Measurements from ENCODE around the gene PSEN1. TPM values are rescaled to one million over a fixed set of nuclear protein-coding genes. Genes with fewer than 3 reads are reported as not detected.

The PSEN1 gene
- total RNA-seq, 1 experiment from 2014 or later: 41.4 TPM

GRCh38 chr14:73234586-73235394, 98.5 kb downstream of the PSEN1 start:
- Histone ChIP-seq H3K9me3 (ENCODE audit: low read length) (no peaks in the 10 kb centered on the region), H4K20me1 (ENCODE audit: low read length) (peaks cover 5% of the 10 kb centered on the region; the same call in 1 of the 2 replicates), H3K27me3 (ENCODE audit: low read length) (peaks cover 53% of the 10 kb centered on the region), H3K27ac (ENCODE audit: low read length) (no peak overlapping the region), H3K9ac (ENCODE audit: low read length) (no peak overlapping the region), H3K4me2 (ENCODE audit: low read length) (no peak overlapping the region), H3K79me2 (ENCODE audit: low read length) (no peaks in the 10 kb centered on the region), H2AFZ (ENCODE audit: low read length) (no peak overlapping the region), H3K4me1 (ENCODE audit: insufficient read depth, low read length) (peaks cover 27% of the 10 kb centered on the region), H3K9me2 (replicated peaks; ENCODE audit: low read length) (no peaks in the 10 kb centered on the region), H3K36me3 (ENCODE audit: low read depth, low read length) (no peaks in the 10 kb centered on the region), H3F3A (ENCODE audit: low read length, unreplicated experiment) (no peaks in the 10 kb centered on the region), H3K4me3 (ENCODE audit: low read length) (no peak overlapping the region)
- CTCF ChIA-PET: no interaction called here
- intact Hi-C loops (cut with micrococcal nuclease): no loop called here
- BruUV-seq (replicated peaks): no TSS peak
- ATAC-seq: no peak
- TF ChIP-seq EZH2 (IDR thresholded peaks at IDR 0.05; ENCODE audit: low read length, unreplicated experiment) (no peak), CTCF (conservative IDR thresholded peaks at IDR 0.05; ENCODE audit: low read depth, low read length) (no peak), EZH2phosphoT487 (IDR thresholded peaks at IDR 0.05; ENCODE audit: borderline replicate concordance, low read length) (no peak)
- DNase-seq: no peak
- POLR2A ChIA-PET (ENCODE audit: unreplicated experiment): no interaction called here

- no peak for TF ChIP-seq EZH2phosphoT487 (IDR thresholded peaks at IDR 0.05; ENCODE audit: borderline replicate concordance, low read length)
- TF ChIP-seq EZH2 (IDR thresholded peaks at IDR 0.05; ENCODE audit: low read length, unreplicated experiment): no peak
- TF ChIP-seq CTCF (conservative IDR thresholded peaks at IDR 0.05; ENCODE audit: low read depth, low read length): no peak
- no peaks in the 10 kb centered on the region for H3K9me3 ChIP-seq (ENCODE audit: low read length)
- no TSS peak for BruUV-seq (replicated peaks)
- peaks cover 30% of the 10 kb centered on the region for H3K4me1 ChIP-seq (ENCODE audit: insufficient read depth, low read length)
- no peak overlapping the region for H3K4me3 ChIP-seq (ENCODE audit: low read length)
- no peak overlapping the region for H3K27ac ChIP-seq (ENCODE audit: low read length)
- POLR2A ChIA-PET (ENCODE audit: unreplicated experiment): interaction anchor here (0.5 to 0.6 kb wide), 2 partner anchors 25 to 44 kb away, joined by 4 to 23 read pairs; no protein-coding TSS in a partner anchor
- peaks cover 5% of the 10 kb centered on the region; the same call in 1 of the 2 replicates for H4K20me1 ChIP-seq (ENCODE audit: low read length)
- H3K27me3 ChIP-seq (ENCODE audit: low read length): peaks cover 56% of the 10 kb centered on the region
- no peaks in the 10 kb centered on the region for H3F3A ChIP-seq (ENCODE audit: low read length, unreplicated experiment)
- intact Hi-C loops (cut with micrococcal nuclease): no loop called here
- CTCF ChIA-PET: interaction anchor here (0.7 kb wide), 1 partner anchor 62 kb away, joined by 3 read pairs; no protein-coding TSS in a partner anchor
- DNase-seq (no peak), ATAC-seq (no peak)
- no peak overlapping the region for H3K9ac ChIP-seq (ENCODE audit: low read length)
- H3K4me2 ChIP-seq (ENCODE audit: low read length): no peak overlapping the region
- H2AFZ ChIP-seq (ENCODE audit: low read length): no peak overlapping the region
- no peaks in the 10 kb centered on the region for H3K36me3 ChIP-seq (ENCODE audit: low read depth, low read length)
- H3K79me2 ChIP-seq (ENCODE audit: low read length): no peaks in the 10 kb centered on the region
- H3K9me2 ChIP-seq (replicated peaks; ENCODE audit: low read length): no peaks in the 10 kb centered on the region
These were observed 99.3 kb downstream of the PSEN1 start for GRCh38 chr14:73235531-73236155.

All from PC-3 (cell line).